Measurements from ENCODE around the gene INPP4A. TPM values are rescaled to one million over a fixed set of nuclear protein-coding genes. Genes with fewer than 3 reads are reported as not detected.

INPP4A gene
- polyA plus RNA-seq, 1 donor (not counting 4 experiments of a cell fraction or from before 2014, with no cell fraction given) = 10.7 TPM

- FAIRE-seq = no peak
Observed at GRCh38 chr2:98426771-98427170, 17.9 kb upstream of the INPP4A start.

DNA sequence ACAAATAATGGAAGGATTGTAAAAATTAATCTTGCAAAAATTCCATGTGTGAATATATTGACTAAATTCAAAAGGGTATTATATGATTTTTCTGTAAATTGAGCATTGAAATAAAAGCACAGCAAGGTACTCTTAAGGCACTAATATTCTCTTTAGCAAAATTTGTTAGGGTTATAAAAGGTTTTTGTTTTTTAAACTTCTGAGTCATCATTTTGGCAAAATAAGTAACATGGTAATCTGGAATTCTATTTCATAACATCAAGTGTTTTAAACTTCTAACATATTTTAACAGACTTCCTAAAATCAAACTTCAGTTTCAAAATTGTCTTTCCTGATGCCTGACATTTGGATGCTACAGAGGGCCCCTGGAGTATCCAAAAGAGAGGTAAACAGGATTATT is 12.5 kb upstream of the INPP4A start:
- no peak overlapping the region for H3K4me2 ChIP-seq (ENCODE audit: control insufficient read depth, extremely low read depth, insufficient read depth, low read depth, low read length)
- FAIRE-seq = no peak
- dilution Hi-C loops (cut with MboI; ENCODE audit: extremely low pct_ligation_motif_present, low sequenced_read_pairs) = no loop called here

More at GRCh38 chr2:98426771-98427170, 17.9 kb upstream of the INPP4A start:
- Histone ChIP-seq H3K27ac (ENCODE audit: control insufficient read depth, insufficient read depth, low read length) (no peak overlapping the region), H3K79me2 (ENCODE audit: control insufficient read depth, insufficient read depth, low read length) (no peaks in the 10 kb centered on the region), H3K27me3 (ENCODE audit: control insufficient read depth, extremely low read depth, insufficient read depth, low read length) (no peaks in the 10 kb centered on the region), H3K9me3 (ENCODE audit: control insufficient read depth, low read depth, low read length) (no peaks in the 10 kb centered on the region), H4K20me1 (ENCODE audit: control insufficient read depth, extremely low read depth, insufficient read depth, low read length) (no peaks in the 10 kb centered on the region), H3K9me1 (ENCODE audit: control insufficient read depth, extremely low read depth, insufficient read depth, low read length) (no peaks in the 10 kb centered on the region), H3K36me3 (ENCODE audit: control insufficient read depth in 2 of 2, extremely low read depth in 1 of 2, insufficient read depth in 2 of 2, low read length in 2 of 2) (no peaks in the 10 kb centered on the region), H3K4me1 (ENCODE audit: control insufficient read depth, extremely low read depth, insufficient read depth, low read length) (no peaks in the 10 kb centered on the region), H3K4me2 (ENCODE audit: control insufficient read depth, extremely low read depth, insufficient read depth, low read depth, low read length) (no peak overlapping the region), H3K9ac (ENCODE audit: control insufficient read depth, extremely low read depth, insufficient read depth, low read length) (no peak overlapping the region), H3K4me3 (ENCODE audit: control insufficient read depth in 2 of 3, extremely low read depth in 1 of 3, insufficient read depth in 2 of 3, low read depth in 1 of 3, low read length in 3 of 3) (no peak overlapping the region), H2AFZ (ENCODE audit: control insufficient read depth, low read length) (no peak overlapping the region)
- dilution Hi-C loops (cut with MboI; ENCODE audit: extremely low pct_ligation_motif_present, low sequenced_read_pairs) = no loop called here
- no peak for DNase-seq (ENCODE audit: low read depth, low spot score)
- TF ChIP-seq, protein P1, sequence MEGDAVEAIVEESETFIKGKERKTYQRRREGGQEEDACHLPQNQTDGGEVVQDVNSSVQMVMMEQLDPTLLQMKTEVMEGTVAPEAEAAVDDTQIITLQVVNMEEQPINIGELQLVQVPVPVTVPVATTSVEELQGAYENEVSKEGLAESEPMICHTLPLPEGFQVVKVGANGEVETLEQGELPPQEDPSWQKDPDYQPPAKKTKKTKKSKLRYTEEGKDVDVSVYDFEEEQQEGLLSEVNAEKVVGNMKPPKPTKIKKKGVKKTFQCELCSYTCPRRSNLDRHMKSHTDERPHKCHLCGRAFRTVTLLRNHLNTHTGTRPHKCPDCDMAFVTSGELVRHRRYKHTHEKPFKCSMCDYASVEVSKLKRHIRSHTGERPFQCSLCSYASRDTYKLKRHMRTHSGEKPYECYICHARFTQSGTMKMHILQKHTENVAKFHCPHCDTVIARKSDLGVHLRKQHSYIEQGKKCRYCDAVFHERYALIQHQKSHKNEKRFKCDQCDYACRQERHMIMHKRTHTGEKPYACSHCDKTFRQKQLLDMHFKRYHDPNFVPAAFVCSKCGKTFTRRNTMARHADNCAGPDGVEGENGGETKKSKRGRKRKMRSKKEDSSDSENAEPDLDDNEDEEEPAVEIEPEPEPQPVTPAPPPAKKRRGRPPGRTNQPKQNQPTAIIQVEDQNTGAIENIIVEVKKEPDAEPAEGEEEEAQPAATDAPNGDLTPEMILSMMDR (optimal IDR thresholded peaks at IDR 0.05 in 1 of 3, IDR thresholded peaks at IDR 0.05 in 1 of 3, conservative IDR thresholded peaks at IDR 0.05 in 1 of 3; ENCODE audit: extremely low read depth in 1 of 3, insufficient read depth in 2 of 3, low read length in 3 of 3) = no peak
- no peak for TF ChIP-seq EZH2 (IDR thresholded peaks at IDR 0.05; ENCODE audit: low read length)

More for the DNA sequence above, 12.5 kb upstream of the INPP4A start:
- Histone ChIP-seq H3K4me1 (ENCODE audit: control insufficient read depth, extremely low read depth, insufficient read depth, low read length) (no peaks in the 10 kb centered on the region), H3K79me2 (ENCODE audit: control insufficient read depth, insufficient read depth, low read length) (no peaks in the 10 kb centered on the region), H3K36me3 (ENCODE audit: control insufficient read depth in 2 of 2, extremely low read depth in 1 of 2, insufficient read depth in 2 of 2, low read length in 2 of 2) (no peaks in the 10 kb centered on the region), H3K9me3 (ENCODE audit: control insufficient read depth, low read depth, low read length) (peaks cover 3% of the 10 kb centered on the region), H2AFZ (ENCODE audit: control insufficient read depth, low read length) (no peak overlapping the region), H3K9me1 (ENCODE audit: control insufficient read depth, extremely low read depth, insufficient read depth, low read length) (no peaks in the 10 kb centered on the region), H3K27me3 (ENCODE audit: control insufficient read depth, extremely low read depth, insufficient read depth, low read length) (no peaks in the 10 kb centered on the region), H3K27ac (ENCODE audit: control insufficient read depth, insufficient read depth, low read length) (no peak overlapping the region), H3K9ac (ENCODE audit: control insufficient read depth, extremely low read depth, insufficient read depth, low read length) (no peak overlapping the region), H3K4me3 (ENCODE audit: control insufficient read depth in 2 of 3, extremely low read depth in 1 of 3, insufficient read depth in 2 of 3, low read depth in 1 of 3, low read length in 3 of 3) (no peak overlapping the region), H4K20me1 (ENCODE audit: control insufficient read depth, extremely low read depth, insufficient read depth, low read length) (no peaks in the 10 kb centered on the region)
- TF ChIP-seq, protein P1 (optimal IDR thresholded peaks at IDR 0.05 in 1 of 3, IDR thresholded peaks at IDR 0.05 in 1 of 3, conservative IDR thresholded peaks at IDR 0.05 in 1 of 3; ENCODE audit: extremely low read depth in 1 of 3, insufficient read depth in 2 of 3, low read length in 3 of 3) = no peak
- TF ChIP-seq EZH2 (IDR thresholded peaks at IDR 0.05; ENCODE audit: low read length) = no peak
- DNase-seq (ENCODE audit: low read depth, low spot score) = no peak
